Osteocyte (in vitro differentiated cells): ENCODE data around the gene DPYD. TPM values are rescaled to one million over a fixed set of nuclear protein-coding genes. Genes with fewer than 3 reads are reported as not detected.

ENCODE experiments used
- DNase-seq: peaks from one replicate; pipeline ENCODE4 v3.0.0; 2021; ENCODE audit warnings: mixed read lengths; ENCODE audit not compliant: unreplicated experiment; ENCODE audit errors: extremely low spot score
- H3K27ac Mint-ChIP-seq: one replicate; pipeline ENCODE4 v1.8.0; 2021; ENCODE audit warnings: mild to moderate bottlenecking, mixed read lengths; ENCODE audit not compliant: unreplicated experiment
- H3K27me3 Mint-ChIP-seq: one replicate; pipeline ENCODE4 v1.8.0; 2021; ENCODE audit warnings: mixed read lengths; ENCODE audit not compliant: unreplicated experiment
- H3K36me3 Mint-ChIP-seq: one replicate; pipeline ENCODE4 v1.8.0; 2021; ENCODE audit warnings: mixed read lengths; ENCODE audit not compliant: unreplicated experiment
- H3K4me1 Mint-ChIP-seq: one replicate; pipeline ENCODE4 v1.8.0; 2021; ENCODE audit warnings: mixed read lengths; ENCODE audit not compliant: unreplicated experiment
- H3K4me3 Mint-ChIP-seq: one replicate; pipeline ENCODE4 v1.8.0; 2021; ENCODE audit warnings: mild to moderate bottlenecking, moderate library complexity, mixed read lengths; ENCODE audit not compliant: unreplicated experiment
- H3K9me3 Mint-ChIP-seq: one replicate; pipeline ENCODE4 v1.8.0; 2021; ENCODE audit warnings: mixed read lengths; ENCODE audit not compliant: unreplicated experiment
- total RNA-seq: library from RNA; stranded (reverse); gene quantifications from 2 replicates; pipeline ENCODE4 v1.2.1, GENCODE V29; 2021
- TF ChIP-seq, protein P1 (sequence below): fragments of 200-600 bp; sonication (generic); IDR thresholded peaks from 2 replicates; pipeline ENCODE4 v1.5.0; 2021; ENCODE audit warnings: antibody characterized with exemption, mild to moderate bottlenecking, moderate library complexity

Gene DPYD
- total RNA-seq, 1 donor from 2014 or later: 44.0 TPM

DNA sequence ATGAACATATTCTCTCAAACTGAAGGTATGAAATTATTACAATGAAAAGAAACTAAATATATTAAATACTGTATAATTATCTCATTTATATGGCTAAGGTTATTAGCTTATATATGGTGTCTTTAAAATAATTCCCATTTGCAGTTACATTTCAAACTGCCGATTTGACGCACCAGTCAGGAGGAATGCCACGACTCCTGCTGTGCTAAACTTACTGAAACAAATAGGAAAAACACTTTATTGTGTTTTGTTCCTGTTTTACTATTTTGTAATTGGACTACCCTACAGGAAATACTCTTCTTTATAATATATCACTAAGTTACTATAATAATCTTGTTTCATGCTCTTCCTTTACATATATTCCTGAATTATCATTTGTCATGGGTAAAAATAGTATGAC lies 117.8 kb downstream of the DPYD start:
- Mint-ChIP-seq H3K4me1 (peaks cover 31% of the 10 kb centered on the region), H3K9me3 (no peaks in the 10 kb centered on the region), H3K4me3 (no peak overlapping the region), H3K36me3 (peaks cover 4% of the 10 kb centered on the region), H3K27me3 (no peaks in the 10 kb centered on the region), H3K27ac (no peak overlapping the region)
- DNase-seq: no peak
- TF ChIP-seq, protein P1, sequence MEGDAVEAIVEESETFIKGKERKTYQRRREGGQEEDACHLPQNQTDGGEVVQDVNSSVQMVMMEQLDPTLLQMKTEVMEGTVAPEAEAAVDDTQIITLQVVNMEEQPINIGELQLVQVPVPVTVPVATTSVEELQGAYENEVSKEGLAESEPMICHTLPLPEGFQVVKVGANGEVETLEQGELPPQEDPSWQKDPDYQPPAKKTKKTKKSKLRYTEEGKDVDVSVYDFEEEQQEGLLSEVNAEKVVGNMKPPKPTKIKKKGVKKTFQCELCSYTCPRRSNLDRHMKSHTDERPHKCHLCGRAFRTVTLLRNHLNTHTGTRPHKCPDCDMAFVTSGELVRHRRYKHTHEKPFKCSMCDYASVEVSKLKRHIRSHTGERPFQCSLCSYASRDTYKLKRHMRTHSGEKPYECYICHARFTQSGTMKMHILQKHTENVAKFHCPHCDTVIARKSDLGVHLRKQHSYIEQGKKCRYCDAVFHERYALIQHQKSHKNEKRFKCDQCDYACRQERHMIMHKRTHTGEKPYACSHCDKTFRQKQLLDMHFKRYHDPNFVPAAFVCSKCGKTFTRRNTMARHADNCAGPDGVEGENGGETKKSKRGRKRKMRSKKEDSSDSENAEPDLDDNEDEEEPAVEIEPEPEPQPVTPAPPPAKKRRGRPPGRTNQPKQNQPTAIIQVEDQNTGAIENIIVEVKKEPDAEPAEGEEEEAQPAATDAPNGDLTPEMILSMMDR: no peak

DNA sequence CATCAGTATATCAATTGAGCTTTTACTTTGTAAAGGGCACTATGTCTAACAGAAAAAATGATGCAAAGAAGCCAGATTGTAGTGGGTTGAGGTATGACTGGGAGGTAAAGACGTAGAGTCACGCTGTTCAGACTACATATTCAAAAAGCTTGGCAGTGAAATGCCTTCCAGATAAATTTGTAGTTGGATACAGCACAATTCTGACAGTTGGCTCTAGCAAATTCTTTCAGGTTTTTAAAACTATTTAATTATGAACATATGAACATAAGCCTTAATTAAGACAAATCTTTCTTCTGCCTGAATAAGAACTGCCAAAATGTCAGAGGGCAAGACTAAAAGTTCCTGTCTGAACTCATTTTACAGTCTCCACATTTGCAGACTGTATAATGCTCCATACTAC lies 118.8 kb downstream of the DPYD start:
- DNase-seq: no peak
- Mint-ChIP-seq H3K27ac (no peak overlapping the region), H3K36me3 (peaks cover 2% of the 10 kb centered on the region), H3K27me3 (no peaks in the 10 kb centered on the region), H3K4me3 (no peak overlapping the region), H3K9me3 (no peaks in the 10 kb centered on the region), H3K4me1 (peaks cover 30% of the 10 kb centered on the region)
- TF ChIP-seq, protein P1: no peak

DNA sequence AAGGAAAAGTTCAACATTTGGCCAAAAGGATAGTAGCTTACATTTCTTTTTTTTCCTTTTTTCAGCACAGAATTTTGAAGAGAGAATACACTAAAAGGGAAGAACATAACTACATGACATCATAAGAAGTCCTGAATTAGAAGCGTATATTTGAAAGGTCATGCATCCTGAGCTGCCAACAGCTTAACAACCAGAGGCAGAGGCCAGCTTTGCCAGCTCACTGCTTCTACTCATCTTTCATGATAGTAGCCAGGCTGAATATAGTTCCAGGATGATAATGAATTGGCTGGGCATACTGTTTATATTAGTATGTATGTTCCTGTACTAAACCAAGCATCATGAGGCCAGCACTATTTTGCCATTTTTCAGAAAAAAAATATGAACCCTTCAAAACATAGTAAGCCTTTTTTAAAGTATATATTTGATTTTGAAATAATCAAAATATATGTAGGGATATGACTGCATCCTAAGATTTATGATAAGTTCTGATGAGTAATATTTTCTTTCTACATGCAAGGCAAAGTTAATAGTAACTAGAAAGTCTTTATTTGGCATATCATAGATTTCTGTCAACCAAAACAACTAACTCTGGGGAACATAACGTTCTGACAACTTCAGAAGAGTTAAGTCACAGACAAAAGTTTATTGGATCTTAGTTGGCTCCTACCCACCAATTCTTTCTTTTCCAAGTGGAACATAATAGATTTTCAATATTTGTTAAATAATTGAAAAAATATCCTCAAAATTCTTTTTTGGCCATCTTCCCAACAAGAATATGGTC lies 123.2 kb downstream of the DPYD start:
- Mint-ChIP-seq H3K36me3 (peaks cover 4% of the 10 kb centered on the region), H3K27ac (peak overlapping the region; percentile 64), H3K4me3 (no peak overlapping the region), H3K27me3 (no peaks in the 10 kb centered on the region), H3K4me1 (peaks cover 13% of the 10 kb centered on the region), H3K9me3 (peaks cover 6% of the 10 kb centered on the region)
- TF ChIP-seq, protein P1: no peak
- DNase-seq: no peak

DNA sequence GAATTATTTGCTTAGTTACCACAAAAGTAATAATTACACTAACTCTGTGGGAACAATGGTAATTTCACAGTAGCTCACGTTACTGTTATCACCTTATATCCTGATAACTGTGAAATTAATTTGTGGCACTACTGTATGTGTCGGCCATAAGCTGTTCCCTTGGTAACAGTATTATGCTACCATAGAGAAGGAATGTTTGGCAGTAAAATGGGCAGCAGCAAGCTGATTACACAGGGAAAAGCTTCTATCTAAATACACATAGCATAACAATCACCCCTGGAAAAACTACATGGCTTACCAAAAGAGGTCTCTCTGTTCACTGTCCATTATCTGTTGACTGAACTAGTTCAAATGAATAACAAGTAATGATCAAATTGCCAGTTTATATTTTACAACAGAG lies 124.1 kb downstream of the DPYD start:
- no peaks in the 10 kb centered on the region for H3K27me3 Mint-ChIP-seq
- TF ChIP-seq, protein P1: no peak
- no peak for DNase-seq
- H3K9me3 Mint-ChIP-seq: peaks cover 7% of the 10 kb centered on the region
- no peak overlapping the region for H3K4me3 Mint-ChIP-seq
- peaks cover 13% of the 10 kb centered on the region for H3K4me1 Mint-ChIP-seq
- H3K36me3 Mint-ChIP-seq: peaks cover 4% of the 10 kb centered on the region
- H3K27ac Mint-ChIP-seq: peak overlapping the region; percentile 64

DNA sequence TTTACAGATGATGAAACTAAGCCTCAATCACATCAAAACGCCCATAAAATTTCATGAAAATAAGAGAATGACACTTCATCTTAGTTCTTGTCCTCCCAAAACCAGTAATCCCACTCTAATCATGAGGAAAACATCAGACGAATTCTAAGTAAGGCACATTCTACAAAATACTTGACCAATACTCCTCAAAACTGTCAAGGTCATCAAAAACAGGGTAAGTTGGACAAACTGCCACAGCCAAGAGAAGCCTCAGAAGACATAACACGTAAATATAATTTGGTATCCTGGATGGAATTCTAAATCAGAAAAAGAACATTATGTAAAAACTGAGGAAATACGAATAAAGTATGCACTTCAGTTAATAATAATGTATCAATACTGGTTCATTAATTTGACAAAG lies 128.2 kb downstream of the DPYD start:
- Mint-ChIP-seq H3K4me1 (peaks cover 24% of the 10 kb centered on the region), H3K4me3 (no peak overlapping the region), H3K9me3 (peaks cover 7% of the 10 kb centered on the region), H3K36me3 (peaks cover 4% of the 10 kb centered on the region), H3K27me3 (no peaks in the 10 kb centered on the region), H3K27ac (no peak overlapping the region)
- TF ChIP-seq, protein P1: no peak
- DNase-seq: no peak
